Testis (tissue), 2 donors: Measurements from ENCODE around the gene C20orf173.

ENCODE experiments used
- CTCF ChIP-seq, 3 experiments: fragments of 450-650 bp in 2 of 3; fragments of 200-600 bp in 1 of 3; sonication (generic) in 1 of 3; IDR thresholded peaks; one replicate each; pipeline ENCODE4 v1.5.1; 2016 to 2019; ENCODE audit warnings: antibody characterized with exemption in 3 of 3, mild to moderate bottlenecking in 2 of 3, moderate library complexity in 1 of 3
- POLR2A ChIP-seq: fragments of 450-650 bp; IDR thresholded peaks from one replicate; pipeline ENCODE4 v1.6.1; 2017; ENCODE audit warnings: antibody characterized with exemption, mild to moderate bottlenecking, moderate library complexity

DNA sequence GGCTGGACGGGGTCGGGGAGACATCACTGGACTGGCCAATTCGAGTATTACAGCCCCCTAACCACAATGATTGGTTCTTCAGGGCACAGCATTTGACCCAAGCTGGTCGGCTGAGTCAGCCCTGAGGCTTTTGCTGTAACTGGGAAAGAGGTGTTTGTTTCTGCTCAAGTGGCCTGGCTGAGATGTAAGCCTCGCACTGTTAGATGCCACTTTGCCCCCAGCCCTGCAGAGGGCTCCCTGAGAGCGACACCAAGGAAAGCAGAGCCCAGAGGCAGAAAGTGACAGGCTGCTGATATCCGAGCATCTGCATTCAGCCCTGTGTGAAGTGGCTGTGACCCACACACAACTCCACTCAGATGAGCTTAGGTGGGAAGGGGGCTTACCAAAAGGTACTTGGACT is 31.8 kb upstream of the C20orf173 start:
- TF ChIP-seq CTCF (IDR thresholded peaks at IDR 0.05), result no peak
- no peak for TF ChIP-seq POLR2A
